Glomerular visceral epithelial cell (primary cell): ENCODE measurements around the gene ATP9A.
A peak's percentile ranks its signal among the peaks of the same experiment; 100 is the strongest.
"Not testable (repeated sequence)": the region's sequence is repeated elsewhere in the genome, so short reads cannot be mapped to it uniquely, and the experiment has no call there.

ENCODE experiments used
- DNase-seq: peaks from one replicate; pipeline ENCODE4 v3.0.0-alpha.2; 2016; ENCODE audit errors: extremely low spot score

Gene ATP9A

GRCh38 chr20:51688600-51689244 lies 79.5 kb downstream of the ATP9A start:
- no peak for DNase-seq

- DNase-seq, result no peak
These were observed 80.6 kb downstream of the ATP9A start for GRCh38 chr20:51687630-51688029.

GRCh38 chr20:51687108-51687507 lies 81.1 kb downstream of the ATP9A start:
- peak; percentile 70 for DNase-seq

GRCh38 chr20:51685494-51685893 lies 82.7 kb downstream of the ATP9A start:
- DNase-seq, result not testable (repeated sequence)

DNA sequence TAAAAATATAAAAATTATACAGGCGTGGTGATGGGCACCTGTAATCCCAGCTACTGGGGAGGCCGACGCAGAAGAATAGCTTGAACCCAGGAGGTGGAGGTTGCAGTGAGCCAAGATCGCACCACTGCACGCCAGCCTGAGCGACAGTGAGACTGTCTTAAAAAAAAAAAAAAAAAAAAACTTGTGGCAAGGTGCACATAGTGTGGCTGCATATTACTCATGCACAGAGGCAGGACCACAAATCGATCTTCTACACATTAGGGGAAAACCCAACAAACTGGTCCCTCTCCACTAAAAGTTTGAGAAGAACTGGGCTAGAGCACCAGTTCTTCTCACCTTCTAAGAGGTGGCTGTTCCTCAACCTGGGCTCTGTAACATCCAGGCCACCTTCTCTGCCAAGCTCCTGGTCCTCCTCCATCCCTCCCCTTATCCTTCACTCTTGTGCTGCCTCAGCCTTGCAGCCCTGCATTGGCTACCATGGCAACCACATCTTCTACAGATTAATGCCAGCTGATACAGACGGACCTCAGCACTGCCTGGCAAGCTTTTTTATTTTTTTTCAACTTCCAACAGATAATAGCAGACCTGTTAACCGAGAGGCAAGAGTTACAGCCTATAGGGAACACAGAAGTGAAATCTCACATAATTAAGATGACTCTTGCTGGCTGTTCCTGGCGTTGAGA lies 88.0 kb downstream of the ATP9A start:
- no peak for DNase-seq

DNA sequence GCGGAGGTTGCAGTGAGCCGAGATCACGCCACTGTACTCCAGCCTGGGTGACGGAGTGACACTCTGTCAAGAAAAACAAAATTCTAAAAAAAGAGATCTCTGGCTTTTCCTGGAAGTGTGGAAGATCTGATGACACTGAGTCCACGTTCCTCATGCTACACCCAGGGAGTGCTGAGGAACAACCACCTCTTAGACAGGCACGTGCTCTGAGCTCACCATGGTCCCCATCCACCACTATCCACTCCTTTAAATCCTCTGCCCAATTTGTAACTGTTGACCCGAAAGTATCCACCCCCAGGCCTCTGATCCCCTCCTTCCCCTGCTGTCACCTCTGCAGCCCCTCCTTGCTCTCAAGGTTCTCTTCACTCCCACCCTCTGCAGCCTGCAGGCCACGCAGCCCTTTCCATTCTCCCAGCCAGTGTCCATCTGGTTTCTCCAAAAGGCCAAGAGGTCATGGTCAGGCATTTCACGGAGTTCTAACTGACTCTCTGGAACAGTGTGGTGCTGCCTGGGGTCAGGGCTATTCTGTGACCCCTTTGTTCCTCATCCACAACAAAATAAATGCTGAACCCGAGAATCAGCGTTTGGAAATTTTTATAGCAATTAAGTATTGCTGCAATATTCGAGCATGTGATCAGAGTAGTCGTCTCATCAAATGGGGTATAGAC lies 88.8 kb downstream of the ATP9A start:
- DNase-seq, result no peak

DNA sequence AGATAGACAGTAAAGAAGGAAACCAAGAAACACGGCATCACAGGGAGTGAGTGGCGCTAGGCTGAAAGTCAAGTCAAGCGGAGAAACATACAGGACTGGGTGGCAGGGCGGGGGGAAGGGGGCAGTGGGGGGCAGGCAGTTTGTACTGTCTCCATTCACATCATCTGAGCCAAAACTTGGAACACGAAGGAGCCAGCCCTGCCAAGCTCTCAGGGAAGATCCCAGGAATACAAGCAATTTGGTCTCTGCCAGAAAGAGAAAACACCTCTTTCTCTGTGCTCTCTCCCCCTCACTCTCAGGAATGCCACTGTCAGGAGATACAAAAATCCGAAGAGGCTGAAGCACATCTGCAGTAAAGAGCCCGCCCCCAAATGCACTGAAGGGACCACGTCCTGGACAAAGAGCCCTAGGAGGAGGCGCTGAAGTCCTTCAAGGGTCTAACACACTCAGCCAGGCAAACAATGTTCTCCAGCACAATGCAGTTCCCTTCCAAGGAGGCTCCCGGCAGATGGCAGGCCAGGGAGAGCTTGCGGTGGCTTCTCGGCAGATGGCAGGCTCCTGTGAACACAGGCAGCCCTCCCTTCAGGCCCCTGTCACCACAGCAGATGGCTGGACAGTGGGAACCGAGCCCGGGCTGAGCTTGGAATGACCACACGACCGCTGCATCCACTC lies 90.0 kb downstream of the ATP9A start:
- no peak for DNase-seq

GRCh38 chr20:51668947-51669346 lies 99.2 kb downstream of the ATP9A start:
- DNase-seq, result no peak

GRCh38 chr20:51668515-51668914 lies 99.7 kb downstream of the ATP9A start:
- DNase-seq, result no peak

GRCh38 chr20:51667491-51667890 lies 100.7 kb downstream of the ATP9A start:
- no peak for DNase-seq

- no peak for DNase-seq
These were observed 101.2 kb downstream of the ATP9A start for GRCh38 chr20:51667002-51667408.

GRCh38 chr20:51666126-51666525 lies 102.1 kb downstream of the ATP9A start:
- DNase-seq, result no peak

- DNase-seq, result no peak
These were observed 102.6 kb downstream of the ATP9A start for GRCh38 chr20:51665543-51666118.

DNA sequence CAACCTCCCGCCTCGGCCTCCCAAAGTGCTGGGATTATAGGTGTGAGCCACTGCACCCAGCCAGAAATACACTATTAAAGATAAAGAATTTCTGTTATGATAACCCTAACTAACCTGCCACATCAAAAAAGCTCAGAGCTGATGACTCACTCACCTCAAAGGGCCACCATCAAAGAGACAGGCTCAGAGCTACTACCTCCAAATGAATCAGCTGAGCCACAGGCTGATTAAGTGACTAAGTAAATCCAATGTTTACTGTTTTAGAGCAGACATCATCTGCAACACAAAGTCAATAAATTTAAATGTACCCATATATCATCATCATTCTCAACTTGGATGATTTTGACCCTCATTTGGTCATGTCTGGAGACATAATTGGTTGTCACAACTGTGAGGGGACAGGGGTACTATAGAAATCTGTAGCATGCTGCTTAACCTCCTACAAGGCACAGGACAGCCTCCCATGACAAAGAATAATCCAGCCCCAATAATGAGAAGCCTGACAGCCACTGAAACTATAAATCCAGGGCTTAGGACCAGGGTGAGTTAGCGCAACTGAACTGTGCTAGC lies 106.5 kb downstream of the ATP9A start:
- peak; percentile 68 for DNase-seq

- DNase-seq, result peak; percentile 36
These were observed 107.2 kb downstream of the ATP9A start for GRCh38 chr20:51660672-51661608.

DNA sequence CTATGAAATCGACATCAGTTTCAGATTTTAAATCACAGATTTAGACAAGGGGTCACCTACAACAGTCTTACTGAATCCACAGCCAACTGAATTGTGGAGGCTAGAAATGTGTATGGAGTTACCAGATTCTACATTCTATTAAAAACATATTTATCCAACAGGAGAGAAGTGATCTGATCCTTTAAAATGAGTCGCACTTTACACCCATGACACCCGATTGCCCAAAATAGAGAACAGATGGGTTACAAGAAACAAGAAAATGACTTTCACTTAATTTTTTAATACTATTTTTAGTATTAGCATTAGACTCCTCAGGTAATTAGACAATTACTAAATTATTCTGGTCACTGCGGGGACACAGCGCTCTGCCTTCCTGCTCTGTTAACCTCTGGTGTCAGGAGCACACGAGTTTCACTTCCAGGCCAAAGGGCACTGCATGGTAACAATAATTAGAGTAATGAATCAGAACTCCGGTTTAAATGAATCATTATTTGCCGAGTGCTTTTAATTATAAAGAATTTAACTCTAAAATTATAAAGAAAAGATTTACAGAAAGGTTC lies 108.6 kb downstream of the ATP9A start:
- no peak for DNase-seq

DNA sequence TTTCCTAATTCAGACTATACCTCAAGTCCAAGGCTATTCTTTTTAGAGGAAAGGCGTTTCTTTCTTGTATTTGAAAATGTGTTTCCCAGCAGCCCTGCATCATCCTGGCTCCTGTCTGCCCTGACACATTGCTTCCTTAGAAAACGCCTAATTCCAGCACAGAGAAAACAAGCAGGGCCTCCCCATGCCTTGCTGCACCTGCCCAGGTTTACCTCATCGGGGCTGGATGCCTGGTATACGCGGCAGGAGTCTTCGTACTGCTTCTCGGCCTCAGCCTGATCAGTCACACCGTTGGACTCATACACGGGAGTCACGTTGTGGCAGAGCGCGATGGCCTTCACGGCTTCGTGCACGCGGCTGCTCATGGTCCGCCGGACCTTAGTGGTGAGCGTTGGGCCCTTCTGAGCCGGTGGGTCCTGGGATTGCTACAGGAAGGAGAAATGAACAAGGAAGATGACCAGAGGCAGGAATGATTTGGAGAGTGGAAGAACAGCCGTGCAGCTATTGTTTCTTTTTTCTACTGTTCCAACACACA lies 111.4 kb downstream of the ATP9A start:
- DNase-seq, result no peak

- not testable (repeated sequence) for DNase-seq
These were observed 112.1 kb downstream of the ATP9A start for GRCh38 chr20:51656089-51656488.

- DNase-seq, result no peak
These were observed 113.7 kb downstream of the ATP9A start for GRCh38 chr20:51654495-51654894.

DNA sequence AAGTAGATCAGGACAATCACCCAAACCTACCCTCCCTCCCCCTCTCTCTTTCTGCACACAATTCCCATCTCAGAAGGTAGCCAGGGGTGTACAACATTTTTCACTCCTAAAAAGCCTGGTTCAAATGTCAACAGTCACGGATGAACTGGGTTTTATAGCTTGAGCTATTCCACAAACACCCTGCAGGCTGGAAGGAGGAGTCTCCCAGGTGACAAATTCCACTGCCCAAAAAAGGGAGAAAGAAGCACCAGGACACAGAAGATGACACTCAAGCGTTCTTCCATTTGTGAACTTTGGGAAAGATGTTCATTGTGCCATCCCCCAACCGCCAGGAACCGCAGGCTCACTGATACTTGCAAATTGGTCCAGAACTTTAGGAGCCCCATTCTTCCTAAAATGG lies 114.1 kb downstream of the ATP9A start:
- DNase-seq, result no peak
